AG09319 (cell line): Measurements from ENCODE around the gene UBE2D2.

ENCODE experiments used
- DNase-seq: peaks from one replicate; pipeline ENCODE4 v3.0.0-alpha.2; 2010; ENCODE audit warnings: low read depth; ENCODE audit errors: extremely low read depth
- CTCF ChIP-seq: IDR thresholded peaks from 2 replicates; pipeline ENCODE4 v1.5.1; 2011; ENCODE audit warnings: low read depth, mild to moderate bottlenecking, inconsistent platforms, low read length, moderate library complexity

The UBE2D2 gene

GRCh38 chr5:139557811-139558210, 3.3 kb upstream of the UBE2D2 start:
- TF ChIP-seq CTCF: no peak
- no peak for DNase-seq

GRCh38 chr5:139561655-139562451, 714 bp downstream of the UBE2D2 start:
- DNase-seq: no peak
- no peak for TF ChIP-seq CTCF

GRCh38 chr5:139562847-139563246, 1.7 kb downstream of the UBE2D2 start:
- no peak for DNase-seq
- TF ChIP-seq CTCF: no peak

- no peak for TF ChIP-seq CTCF
- peak; percentile 22 for DNase-seq
Observed at GRCh38 chr5:139565411-139566305, 4.5 kb downstream of the UBE2D2 start.

GRCh38 chr5:139566611-139567010, 5.5 kb downstream of the UBE2D2 start:
- DNase-seq: no peak

GRCh38 chr5:139569270-139569955, 8.3 kb downstream of the UBE2D2 start:
- no peak for DNase-seq
- no peak for TF ChIP-seq CTCF

More at GRCh38 chr5:139566611-139567010, 5.5 kb downstream of the UBE2D2 start:
- TF ChIP-seq CTCF: no peak
